CD8-positive, alpha-beta memory T cell (primary cell): Measurements from ENCODE around the gene TGFB1. TPM values are rescaled to one million over a fixed set of nuclear protein-coding genes. Genes with fewer than 3 reads are reported as not detected.

Experiments used
- CTCF ChIA-PET: fragments of 350-600 bp; sonication (Branson Sonifier 250); formaldehyde crosslinking; loops from one replicate; lab custom pipeline; 2021; ENCODE audit warnings: antibody characterized with exemption; lab: Charles Lee
- POLR2A ChIA-PET: fragments of 350-600 bp; sonication (Branson Sonifier 250); formaldehyde crosslinking; loops from one replicate; lab custom pipeline; 2021; ENCODE audit warnings: antibody characterized with exemption; lab: Charles Lee
- DNase-seq, 5 donors: peaks; one replicate each; pipeline versions ENCODE4 v3.0.0 to v3.0.0-alpha.2; 2020 to 2022; ENCODE audit warnings: mixed read lengths in 1 of 5
- H3K27ac ChIP-seq: one replicate; pipeline ENCODE4 v1.7.0; 2013; ENCODE audit warnings: low read depth, mild to moderate bottlenecking, low read length, moderate library complexity
- H3K27me3 ChIP-seq: 2 replicates; pipeline ENCODE4 v1.7.0; 2013; ENCODE audit warnings: low read length, mild to moderate bottlenecking; ENCODE audit not compliant: insufficient read depth, poor library complexity, severe bottlenecking
- H3K36me3 ChIP-seq: 2 replicates; pipeline ENCODE4 v1.7.0; 2013; ENCODE audit warnings: mild to moderate bottlenecking, low read length, moderate library complexity; ENCODE audit not compliant: insufficient read depth
- H3K4me1 ChIP-seq: 2 replicates; pipeline ENCODE4 v1.7.0; 2013; ENCODE audit warnings: mild to moderate bottlenecking, low read length, moderate library complexity; ENCODE audit not compliant: insufficient read depth
- H3K4me3 ChIP-seq: 2 replicates; pipeline ENCODE4 v1.7.0; 2013; ENCODE audit warnings: mild to moderate bottlenecking, low read length
- H3K9me3 ChIP-seq: 2 replicates; pipeline ENCODE4 v1.7.0; 2013; ENCODE audit warnings: mild to moderate bottlenecking, low read length
- H3K27ac Mint-ChIP-seq, 8 donors: one replicate each; pipeline ENCODE4 v1.8.0; 2020 to 2021; ENCODE audit warnings: mixed read lengths in 8 of 8, mild to moderate bottlenecking in 6 of 8, inconsistent platforms in 3 of 8, moderate library complexity in 3 of 8
- H3K27me3 Mint-ChIP-seq, 2 donors: one replicate each; pipeline ENCODE4 v1.8.0; 2020 to 2021; ENCODE audit warnings: mixed read lengths in 2 of 2, mild to moderate bottlenecking in 1 of 2, moderate library complexity in 1 of 2
- H3K36me3 Mint-ChIP-seq, 3 donors: one replicate each; pipeline ENCODE4 v1.8.0; 2020 to 2021; ENCODE audit warnings: mixed read lengths in 3 of 3, inconsistent platforms in 1 of 3, mild to moderate bottlenecking in 1 of 3
- H3K4me1 Mint-ChIP-seq, 3 donors: one replicate each; pipeline ENCODE4 v1.8.0; 2020 to 2021; ENCODE audit warnings: mixed read lengths in 3 of 3, inconsistent platforms in 1 of 3, mild to moderate bottlenecking in 1 of 3
- H3K4me3 Mint-ChIP-seq, 7 donors: one replicate each; pipeline ENCODE4 v1.8.0; 2020 to 2021; ENCODE audit warnings: mixed read lengths in 7 of 7, mild to moderate bottlenecking in 6 of 7, moderate library complexity in 4 of 7, inconsistent platforms in 2 of 7
- H3K9me3 Mint-ChIP-seq, 5 donors: one replicate each; pipeline ENCODE4 v1.8.0; 2020 to 2022; ENCODE audit warnings: mixed read lengths in 5 of 5, mild to moderate bottlenecking in 3 of 5, moderate library complexity in 2 of 5, inconsistent platforms in 1 of 5
- polyA plus RNA-seq: library from polyadenylated mRNA; unstranded; fragments of 300-500 nt; fragmentation: Illumina TruSeq; gene quantifications from one replicate; pipeline ENCODE4 v1.2.3, GENCODE V29; 2021
- total RNA-seq, 2 experiments: library from RNA; stranded (reverse); gene quantifications; one replicate each; pipeline ENCODE4 v1.2.3, GENCODE V29; 2021

Gene TGFB1
- total and polyA plus RNA-seq, 3 experiments from 2014 or later, result 104 to 161 (median 152) TPM

GRCh38 chr19:41325640-41325946 is 28.1 kb downstream of the TGFB1 start:
- peaks cover 11 to 68% (median 15%) of the 10 kb centered on the region in 3 donors for H3K36me3 Mint-ChIP-seq
- Histone ChIP-seq H3K27ac (no peak overlapping the region), H3K9me3 (no peaks in the 10 kb centered on the region), H3K36me3 (peaks cover 17% of the 10 kb centered on the region), H3K4me3 (no peak overlapping the region), H3K27me3 (no peaks in the 10 kb centered on the region), H3K4me1 (peaks cover 55% of the 10 kb centered on the region)
- H3K9me3 Mint-ChIP-seq, result peaks cover 0 to 5% (median 0%) of the 10 kb centered on the region in 5 donors
- POLR2A ChIA-PET, result interaction anchor here (4.5 kb wide), 1 partner anchor 27 kb away, joined by 54 read pairs; the partner anchor contains the start of gene TGFB1
- peaks cover 0 to 7% of the 10 kb centered on the region in 2 donors for H3K27me3 Mint-ChIP-seq
- H3K27ac Mint-ChIP-seq, result peak overlapping the region; percentile 58 to 99 (median 93)
- no peak for DNase-seq
- H3K4me1 Mint-ChIP-seq, result peaks cover 55 to 72% (median 56%) of the 10 kb centered on the region in 3 donors
- H3K4me3 Mint-ChIP-seq, result peak overlapping the region in 2 of 7 donors; percentile 55 to 83
- CTCF ChIA-PET, result no interaction called here

GRCh38 chr19:41324921-41325639 is 28.6 kb downstream of the TGFB1 start:
- H3K36me3 ChIP-seq, result peaks cover 22% of the 10 kb centered on the region
- peak in 3 of 5 donors; percentile 47 to 61 (median 54) for DNase-seq
- H3K36me3 Mint-ChIP-seq, result peaks cover 8 to 68% (median 11%) of the 10 kb centered on the region in 3 donors
- H3K4me3 Mint-ChIP-seq, result peak overlapping the region in 5 of 7 donors; percentile 44 to 84 (median 63)
- H3K27ac Mint-ChIP-seq, result peak overlapping the region; percentile 58 to 99 (median 94)
- H3K9me3 Mint-ChIP-seq, result peaks cover 0 to 5% (median 0%) of the 10 kb centered on the region in 5 donors
- H3K27ac ChIP-seq, result peak overlapping the region; percentile 79
- no peaks in the 10 kb centered on the region for H3K27me3 ChIP-seq
- H3K27me3 Mint-ChIP-seq, result peaks cover 0 to 7% of the 10 kb centered on the region in 2 donors
- H3K4me3 ChIP-seq, result no peak overlapping the region
- ChIA-PET POLR2A (interaction anchor here (4.5 kb wide), 1 partner anchor 27 kb away, joined by 54 read pairs; the partner anchor contains the start of gene TGFB1), CTCF (interaction anchor here (2.4 kb wide), 1 partner anchor 27 kb away, joined by 8 read pairs; no protein-coding TSS in a partner anchor)
- peaks cover 50 to 67% (median 53%) of the 10 kb centered on the region in 3 donors for H3K4me1 Mint-ChIP-seq
- H3K4me1 ChIP-seq, result peaks cover 50% of the 10 kb centered on the region
- no peaks in the 10 kb centered on the region for H3K9me3 ChIP-seq

GRCh38 chr19:41324231-41324702 is 29.5 kb downstream of the TGFB1 start:
- CTCF ChIA-PET, result interaction anchor here (2.4 kb wide), 1 partner anchor 28 kb away, joined by 8 read pairs; no protein-coding TSS in a partner anchor
- POLR2A ChIA-PET, result no interaction called here
- H3K4me1 Mint-ChIP-seq, result peaks cover 49 to 68% (median 53%) of the 10 kb centered on the region in 3 donors

GRCh38 chr19:41323430-41324125 is 30.1 kb downstream of the TGFB1 start:
- ChIA-PET CTCF (interaction anchor here (2.4 kb wide), 1 partner anchor 29 kb away, joined by 8 read pairs; no protein-coding TSS in a partner anchor), POLR2A (no interaction called here)
- peaks cover 0 to 7% of the 10 kb centered on the region in 2 donors for H3K27me3 Mint-ChIP-seq
- peaks cover 42 to 64% (median 51%) of the 10 kb centered on the region in 3 donors for H3K4me1 Mint-ChIP-seq
- peak overlapping the region; percentile 54 to 99 (median 95) for H3K27ac Mint-ChIP-seq
- no peak overlapping the region for H3K4me3 ChIP-seq
- H3K4me3 Mint-ChIP-seq, result no peak overlapping the region
- H3K27me3 ChIP-seq, result no peaks in the 10 kb centered on the region
- H3K4me1 ChIP-seq, result peaks cover 41% of the 10 kb centered on the region
- H3K9me3 Mint-ChIP-seq, result peaks cover 0 to 5% (median 0%) of the 10 kb centered on the region in 5 donors
- DNase-seq, result no peak
- no peaks in the 10 kb centered on the region for H3K9me3 ChIP-seq
- peaks cover 6 to 76% (median 6%) of the 10 kb centered on the region in 3 donors for H3K36me3 Mint-ChIP-seq
- peak overlapping the region; percentile 79 for H3K27ac ChIP-seq
- H3K36me3 ChIP-seq, result peaks cover 19% of the 10 kb centered on the region

More at GRCh38 chr19:41324231-41324702, 29.5 kb downstream of the TGFB1 start:
- peak overlapping the region; percentile 58 to 99 (median 94) for H3K27ac Mint-ChIP-seq
- no peak for DNase-seq
- H3K27me3 ChIP-seq, result no peaks in the 10 kb centered on the region
- H3K27me3 Mint-ChIP-seq, result peaks cover 0 to 7% of the 10 kb centered on the region in 2 donors
- peaks cover 8 to 76% (median 11%) of the 10 kb centered on the region in 3 donors for H3K36me3 Mint-ChIP-seq
- H3K4me1 ChIP-seq, result peaks cover 47% of the 10 kb centered on the region
- H3K9me3 Mint-ChIP-seq, result peaks cover 0 to 5% (median 0%) of the 10 kb centered on the region in 5 donors
- no peak overlapping the region for H3K4me3 ChIP-seq
- peaks cover 26% of the 10 kb centered on the region for H3K36me3 ChIP-seq
- peak overlapping the region in 1 of 7 donors; percentile 84 for H3K4me3 Mint-ChIP-seq
- no peaks in the 10 kb centered on the region for H3K9me3 ChIP-seq
- H3K27ac ChIP-seq, result peak overlapping the region; percentile 79

- H3K27ac ChIP-seq, result peak overlapping the region; percentile 79
- peaks cover 37 to 61% (median 49%) of the 10 kb centered on the region in 3 donors for H3K4me1 Mint-ChIP-seq
- no peaks in the 10 kb centered on the region for H3K27me3 ChIP-seq
- H3K36me3 Mint-ChIP-seq, result peaks cover 4 to 76% (median 6%) of the 10 kb centered on the region in 3 donors
- peaks cover 0 to 5% (median 0%) of the 10 kb centered on the region in 5 donors for H3K9me3 Mint-ChIP-seq
- H3K9me3 ChIP-seq, result no peaks in the 10 kb centered on the region
- POLR2A ChIA-PET, result interaction anchor here (1.8 kb wide), 1 partner anchor 29 kb away, joined by 6 read pairs; no protein-coding TSS in a partner anchor
- no peak for DNase-seq
- H3K4me3 ChIP-seq, result no peak overlapping the region
- H3K27ac Mint-ChIP-seq, result peak overlapping the region; percentile 20 to 97 (median 87)
- peaks cover 19% of the 10 kb centered on the region for H3K36me3 ChIP-seq
- H3K4me3 Mint-ChIP-seq, result no peak overlapping the region
- CTCF ChIA-PET, result interaction anchor here (2.4 kb wide), 1 partner anchor 29 kb away, joined by 8 read pairs; no protein-coding TSS in a partner anchor
- H3K27me3 Mint-ChIP-seq, result peaks cover 0 to 7% of the 10 kb centered on the region in 2 donors
- peaks cover 35% of the 10 kb centered on the region for H3K4me1 ChIP-seq
Observed at GRCh38 chr19:41323023-41323422, 30.7 kb downstream of the TGFB1 start.

GRCh38 chr19:41322451-41322850 is 31.3 kb downstream of the TGFB1 start:
- Histone ChIP-seq H3K4me3 (no peak overlapping the region), H3K4me1 (peaks cover 29% of the 10 kb centered on the region), H3K27ac (peak overlapping the region; percentile 79), H3K36me3 (peaks cover 19% of the 10 kb centered on the region), H3K27me3 (no peaks in the 10 kb centered on the region), H3K9me3 (no peaks in the 10 kb centered on the region)
- Mint-ChIP-seq H3K9me3 (peaks cover 0 to 5% (median 0%) of the 10 kb centered on the region in 5 donors), H3K36me3 (peaks cover 4 to 78% (median 6%) of the 10 kb centered on the region in 3 donors), H3K4me3 (peak overlapping the region in 1 of 7 donors; percentile 69), H3K27me3 (peaks cover 0 to 4% of the 10 kb centered on the region in 2 donors), H3K4me1 (peaks cover 33 to 58% (median 48%) of the 10 kb centered on the region in 3 donors), H3K27ac (peak overlapping the region; percentile 20 to 97 (median 85))
- ChIA-PET POLR2A (interaction anchor here (1.8 kb wide), 1 partner anchor 30 kb away, joined by 6 read pairs; no protein-coding TSS in a partner anchor), CTCF (interaction anchor here (0.8 to 1.1 kb wide), 3 partner anchors 14 to 33 kb away, joined by 3 to 5 read pairs (median 3); no protein-coding TSS in a partner anchor)
- DNase-seq, result no peak

GRCh38 chr19:41321600-41322270 is 32.0 kb downstream of the TGFB1 start:
- H3K4me3 Mint-ChIP-seq, result peak overlapping the region in 1 of 7 donors; percentile 68
- ChIA-PET POLR2A (interaction anchor here (1.8 kb wide), 1 partner anchor 31 kb away, joined by 6 read pairs; no protein-coding TSS in a partner anchor), CTCF (interaction anchor here (0.8 to 1.1 kb wide), 3 partner anchors 13 to 33 kb away, joined by 3 to 5 read pairs (median 3); no protein-coding TSS in a partner anchor)
- DNase-seq, result no peak
- H3K36me3 Mint-ChIP-seq, result peaks cover 10 to 81% (median 11%) of the 10 kb centered on the region in 3 donors
- Histone ChIP-seq H3K9me3 (no peaks in the 10 kb centered on the region), H3K36me3 (peaks cover 26% of the 10 kb centered on the region), H3K27me3 (no peaks in the 10 kb centered on the region), H3K4me3 (no peak overlapping the region), H3K27ac (no peak overlapping the region), H3K4me1 (peaks cover 22% of the 10 kb centered on the region)
- H3K4me1 Mint-ChIP-seq, result peaks cover 33 to 59% (median 44%) of the 10 kb centered on the region in 3 donors
- H3K9me3 Mint-ChIP-seq, result peaks cover 0 to under 1% (median 0%) of the 10 kb centered on the region in 5 donors
- H3K27me3 Mint-ChIP-seq, result peaks cover 0 to 2% of the 10 kb centered on the region in 2 donors
- H3K27ac Mint-ChIP-seq, result peak overlapping the region in 7 of 8 donors; percentile 20 to 95 (median 89)
